Ishikawa (cell line): ENCODE data around the gene KAT14.

Experiments
- EGR1 ChIP-seq: IDR thresholded peaks from 2 replicates; pipeline ENCODE4 v1.6.1; 2012
- REST ChIP-seq: IDR thresholded peaks from 2 replicates; pipeline ENCODE4 v1.6.1; 2012; ENCODE audit warnings: low read depth, mild to moderate bottlenecking

DNA sequence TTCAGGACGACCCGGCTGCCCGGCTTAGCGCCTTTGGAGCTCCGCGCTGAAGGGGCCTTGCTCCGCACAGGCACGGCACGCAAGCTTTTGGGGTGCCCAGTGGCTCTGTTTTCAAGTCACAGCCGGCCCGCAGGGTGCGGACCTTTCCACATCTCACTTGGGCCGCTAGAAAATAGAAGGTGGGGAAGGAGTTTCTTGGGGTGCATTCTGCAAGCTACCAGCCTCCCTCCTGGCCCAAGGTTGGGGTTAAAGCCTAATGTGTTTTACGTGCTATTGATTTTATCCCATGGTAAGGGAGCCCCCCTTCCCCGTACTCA is 561 bp downstream of the KAT14 start:
- TF ChIP-seq EGR1, result no peak
- TF ChIP-seq REST, result no peak
